Mammary epithelial cell (primary cell): ENCODE data around the gene LILRB1.

Source experiments
- EZH2 ChIP-seq: IDR thresholded peaks from 2 replicates; pipeline ENCODE4 v1.6.1; 2012; ENCODE audit warnings: low read length, inconsistent platforms, borderline replicate concordance
- TF ChIP-seq, protein P1 (sequence below), 2 donors: IDR thresholded peaks in 1 of 2; conservative IDR thresholded peaks in 1 of 2; 2 replicates each; pipeline ENCODE4 v1.5.1; 2011 to 2012; ENCODE audit warnings: inconsistent platforms in 2 of 2, low read length in 2 of 2, mild to moderate bottlenecking in 2 of 2, control low read depth in 1 of 2, low read depth in 1 of 2; ENCODE audit not compliant: insufficient read depth in 1 of 2; ENCODE audit errors: extremely low read depth in 1 of 2

GRCh38 chr19:54638683-54639082 lies 8.4 kb downstream of the LILRB1 start:
- TF ChIP-seq, protein P1, sequence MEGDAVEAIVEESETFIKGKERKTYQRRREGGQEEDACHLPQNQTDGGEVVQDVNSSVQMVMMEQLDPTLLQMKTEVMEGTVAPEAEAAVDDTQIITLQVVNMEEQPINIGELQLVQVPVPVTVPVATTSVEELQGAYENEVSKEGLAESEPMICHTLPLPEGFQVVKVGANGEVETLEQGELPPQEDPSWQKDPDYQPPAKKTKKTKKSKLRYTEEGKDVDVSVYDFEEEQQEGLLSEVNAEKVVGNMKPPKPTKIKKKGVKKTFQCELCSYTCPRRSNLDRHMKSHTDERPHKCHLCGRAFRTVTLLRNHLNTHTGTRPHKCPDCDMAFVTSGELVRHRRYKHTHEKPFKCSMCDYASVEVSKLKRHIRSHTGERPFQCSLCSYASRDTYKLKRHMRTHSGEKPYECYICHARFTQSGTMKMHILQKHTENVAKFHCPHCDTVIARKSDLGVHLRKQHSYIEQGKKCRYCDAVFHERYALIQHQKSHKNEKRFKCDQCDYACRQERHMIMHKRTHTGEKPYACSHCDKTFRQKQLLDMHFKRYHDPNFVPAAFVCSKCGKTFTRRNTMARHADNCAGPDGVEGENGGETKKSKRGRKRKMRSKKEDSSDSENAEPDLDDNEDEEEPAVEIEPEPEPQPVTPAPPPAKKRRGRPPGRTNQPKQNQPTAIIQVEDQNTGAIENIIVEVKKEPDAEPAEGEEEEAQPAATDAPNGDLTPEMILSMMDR (conservative IDR thresholded peaks at IDR 0.05 in 1 of 2, IDR thresholded peaks at IDR 0.05 in 1 of 2; ENCODE audit: extremely low read depth in 1 of 2, insufficient read depth in 1 of 2, low read depth in 1 of 2, low read length in 2 of 2) = no peak
- TF ChIP-seq EZH2 = no peak
